Ishikawa (cell line): ENCODE measurements around the gene SNAPC2.

Source experiments
- CEBPB ChIP-seq: IDR thresholded peaks from 2 replicates; pipeline ENCODE4 v1.6.1; 2012
- CREB1 ChIP-seq: IDR thresholded peaks from 2 replicates; pipeline ENCODE4 v1.6.1; 2012; ENCODE audit warnings: low read depth
- EGR1 ChIP-seq: IDR thresholded peaks from 2 replicates; pipeline ENCODE4 v1.6.1; 2012
- EP300 ChIP-seq: IDR thresholded peaks from 2 replicates; pipeline ENCODE4 v1.6.1; 2012; ENCODE audit warnings: borderline replicate concordance
- FOXM1 ChIP-seq: IDR thresholded peaks from 2 replicates; pipeline ENCODE4 v1.6.1; 2012; ENCODE audit warnings: low read depth, borderline replicate concordance
- MAX ChIP-seq: IDR thresholded peaks from 2 replicates; pipeline ENCODE4 v1.6.1; 2012
- NFIC ChIP-seq: IDR thresholded peaks from 2 replicates; pipeline ENCODE4 v1.6.1; 2012
- RAD21 ChIP-seq: IDR thresholded peaks from 2 replicates; pipeline ENCODE4 v1.6.1; 2012; ENCODE audit warnings: low read depth
- REST ChIP-seq: IDR thresholded peaks from 2 replicates; pipeline ENCODE4 v1.6.1; 2012; ENCODE audit warnings: low read depth, mild to moderate bottlenecking
- TAF1 ChIP-seq: IDR thresholded peaks from 2 replicates; pipeline ENCODE4 v1.6.1; 2012; ENCODE audit warnings: low read depth, mild to moderate bottlenecking
- TCF12 ChIP-seq: IDR thresholded peaks from 2 replicates; pipeline ENCODE4 v1.6.1; 2012; ENCODE audit warnings: low read depth
- TEAD4 ChIP-seq: IDR thresholded peaks from 2 replicates; pipeline ENCODE4 v1.6.1; 2012
- YY1 ChIP-seq: IDR thresholded peaks from 2 replicates; pipeline ENCODE4 v1.6.1; 2012; ENCODE audit warnings: low read depth
- ZBTB7A ChIP-seq: IDR thresholded peaks from 2 replicates; pipeline ENCODE4 v1.6.1; 2012; ENCODE audit warnings: low read depth
- TF ChIP-seq, protein P1 (sequence below): IDR thresholded peaks from 2 replicates; pipeline ENCODE4 v1.6.1; 2012

The SNAPC2 gene

DNA sequence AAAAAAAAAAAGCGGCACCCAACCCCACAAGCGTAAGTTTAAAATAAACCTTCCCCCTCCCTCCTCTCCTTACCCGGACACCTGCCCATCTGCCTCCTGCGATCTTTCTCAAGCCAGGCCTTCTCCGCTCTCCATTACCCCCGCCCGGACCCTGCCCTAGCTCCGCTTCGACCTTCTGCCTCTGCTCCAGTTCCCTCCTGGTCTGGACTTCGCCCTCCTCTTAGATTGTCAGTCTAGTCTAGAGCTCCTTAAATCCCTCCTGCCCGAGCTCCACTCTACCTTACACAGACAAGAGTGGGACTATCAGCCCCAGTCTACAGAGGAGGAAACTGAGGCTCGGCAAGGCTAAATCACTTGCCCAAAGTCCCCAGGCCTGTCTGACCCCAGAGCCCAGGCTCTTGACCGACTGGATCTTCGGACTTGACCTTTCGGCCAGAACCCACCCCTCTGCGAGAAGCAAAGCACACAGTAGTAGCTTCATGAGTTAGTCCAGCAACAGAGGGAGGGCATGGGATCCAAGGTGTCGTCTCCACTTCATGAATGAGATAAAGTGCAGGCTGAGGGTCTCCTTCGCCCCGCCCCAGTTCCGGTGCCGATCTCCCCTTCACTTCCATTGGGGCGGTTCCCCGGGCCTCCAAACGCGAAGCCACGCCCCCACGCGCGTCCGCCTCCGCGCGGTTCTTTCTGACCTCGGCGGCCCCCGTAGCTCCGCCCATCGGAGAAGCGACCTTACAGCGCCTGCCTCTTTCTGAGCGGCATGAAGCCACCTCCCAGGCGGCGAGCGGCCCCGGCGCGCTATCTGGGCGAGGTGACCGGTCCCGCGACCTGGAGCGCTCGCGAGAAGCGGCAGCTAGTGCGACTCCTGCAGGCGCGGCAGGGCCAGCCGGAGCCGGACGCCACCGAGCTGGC, at the start of gene SNAPC2:
SNAPC2 (plus strand) TSS at position 729 of the 909 bp plus-strand sequence; CDS start at position 758, 29 bp downstream.
- no peak for TF ChIP-seq RAD21
- no peak for TF ChIP-seq CREB1
- no peak for TF ChIP-seq EP300
- peak; percentile 39; the same call in 1 of the 2 replicates for TF ChIP-seq MAX
- TF ChIP-seq TEAD4 = no peak
- TF ChIP-seq TCF12 = peak; percentile 55; the same call in 1 of the 2 replicates
- peak; percentile 47; the same call in 1 of the 2 replicates for TF ChIP-seq NFIC
- no peak for TF ChIP-seq CEBPB
- peak; percentile 83; the same call in 1 of the 2 replicates for TF ChIP-seq ZBTB7A
- TF ChIP-seq, protein P1, sequence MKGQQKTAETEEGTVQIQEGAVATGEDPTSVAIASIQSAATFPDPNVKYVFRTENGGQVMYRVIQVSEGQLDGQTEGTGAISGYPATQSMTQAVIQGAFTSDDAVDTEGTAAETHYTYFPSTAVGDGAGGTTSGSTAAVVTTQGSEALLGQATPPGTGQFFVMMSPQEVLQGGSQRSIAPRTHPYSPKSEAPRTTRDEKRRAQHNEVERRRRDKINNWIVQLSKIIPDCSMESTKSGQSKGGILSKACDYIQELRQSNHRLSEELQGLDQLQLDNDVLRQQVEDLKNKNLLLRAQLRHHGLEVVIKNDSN = no peak
- TF ChIP-seq REST = no peak
- peak; percentile 78 for TF ChIP-seq EGR1
- no peak for TF ChIP-seq YY1
- TF ChIP-seq FOXM1 = no peak; the same call in 1 of the 2 replicates
- TF ChIP-seq TAF1 = peak; percentile 59; the same call in 1 of the 2 replicates

GRCh38 chr19:7870571-7871436, 49.3 kb upstream of the SNAPC2 start:
- no peak for TF ChIP-seq REST
- no peak for TF ChIP-seq NFIC
- TF ChIP-seq EP300 = no peak
- TF ChIP-seq, protein P1 = no peak
- no peak for TF ChIP-seq CEBPB
- no peak for TF ChIP-seq MAX
- no peak for TF ChIP-seq ZBTB7A
- TF ChIP-seq TEAD4 = no peak
- TF ChIP-seq YY1 = no peak
- TF ChIP-seq EGR1 = no peak
- no peak for TF ChIP-seq TAF1
- TF ChIP-seq FOXM1 = no peak
- TF ChIP-seq RAD21 = no peak
- no peak for TF ChIP-seq CREB1
- no peak for TF ChIP-seq TCF12

DNA sequence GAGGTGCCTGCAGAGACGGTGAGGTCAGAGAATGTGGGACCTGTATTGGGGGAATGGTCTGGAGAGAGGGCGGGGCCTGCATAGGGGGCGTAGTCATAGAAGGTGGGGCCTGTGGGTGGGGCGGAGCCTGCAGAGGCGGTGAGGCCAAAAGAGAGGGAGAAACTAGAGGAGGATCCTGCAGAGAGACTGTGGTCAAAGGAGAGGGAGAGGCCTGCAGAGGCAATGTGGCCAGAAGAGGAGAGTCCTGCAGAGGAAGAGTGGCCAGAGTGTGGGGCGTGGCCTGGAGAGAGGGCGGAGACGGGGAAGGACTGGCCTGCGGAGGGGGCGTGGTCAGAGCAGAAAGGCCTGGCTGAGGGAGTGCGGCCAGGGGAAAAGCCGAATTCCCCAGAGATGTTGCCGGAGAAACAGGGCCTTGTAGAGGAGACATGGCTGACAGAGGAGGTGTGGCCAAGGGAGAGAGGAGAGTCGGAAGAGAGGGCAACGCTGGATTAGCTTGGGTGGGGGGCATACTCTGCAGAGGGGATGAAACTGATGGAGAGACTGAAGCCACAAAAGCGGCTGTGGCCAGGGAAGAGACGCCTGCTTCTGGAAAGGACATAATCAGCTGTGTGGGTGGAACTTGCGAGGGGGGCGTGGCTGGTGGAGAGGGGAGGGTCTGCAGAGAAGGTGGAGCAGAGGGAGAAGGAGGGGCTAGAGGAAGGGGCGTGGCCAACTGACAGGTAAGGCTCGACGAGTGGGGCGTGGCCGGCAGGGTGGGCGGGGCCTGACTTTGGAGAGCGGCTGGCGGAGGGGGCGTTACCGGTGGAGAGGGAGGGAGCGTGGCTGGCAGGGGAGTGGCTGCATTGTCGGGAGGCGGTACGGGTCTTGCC, 48.5 kb upstream of the SNAPC2 start:
- no peak for TF ChIP-seq TCF12
- TF ChIP-seq, protein P1 = no peak
